K562 (cell line): ENCODE results near the gene PALLD. TPM values are rescaled to one million over a fixed set of nuclear protein-coding genes. Genes with fewer than 3 reads are reported as not detected.

Experiments used
- ARID3B ChIP-seq: fragments of 250-450 bp; sonication (Bioruptor Pico); IDR thresholded peaks from 2 replicates; pipeline ENCODE4 v1.4.0; 2020; ENCODE audit warnings: borderline replicate concordance
- CEBPB ChIP-seq: fragments of 450-650 bp; IDR thresholded peaks from 2 replicates; pipeline ENCODE4 v1.6.1; 2016; ENCODE audit warnings: missing genetic modification characterization, missing compliant biosample characterization
- CLOCK ChIP-seq: fragments of 250-450 bp; sonication (Bioruptor Pico); IDR thresholded peaks from 2 replicates; pipeline ENCODE4 v1.4.0; 2020; ENCODE audit warnings: mild to moderate bottlenecking, moderate library complexity, borderline replicate concordance
- EHMT2 ChIP-seq: fragments of 450-650 bp; IDR thresholded peaks from 2 replicates; pipeline ENCODE4 v1.6.1; 2018; ENCODE audit warnings: antibody characterized with exemption
- HMG20B ChIP-seq: fragments of 250-450 bp; sonication (Bioruptor Pico); IDR thresholded peaks from 2 replicates; pipeline ENCODE4 v1.5.0; 2021; ENCODE audit warnings: mild to moderate bottlenecking
- MED1 ChIP-seq: sonication (generic); formaldehyde crosslinking; IDR thresholded peaks from 2 replicates; pipeline ENCODE4 v1.8.1; 2023; ENCODE audit warnings: missing genetic modification reagents, borderline replicate concordance
- PML ChIP-seq: IDR thresholded peaks from 2 replicates; pipeline ENCODE4 v1.6.1; 2012; ENCODE audit warnings: low read length, inconsistent platforms
- POU5F1 ChIP-seq: fragments of 150-350 bp; IDR thresholded peaks from 2 replicates; pipeline ENCODE4 v1.6.1; 2014; ENCODE audit warnings: borderline replicate concordance, low read length, low read depth, mild to moderate bottlenecking; ENCODE audit not compliant: partially characterized antibody
- PTBP1 ChIP-seq: fragments of 200-400 bp; formaldehyde crosslinking; IDR thresholded peaks from 2 replicates; pipeline ENCODE4 v1.6.1; 2017; ENCODE audit warnings: low read depth, low read length
- REST ChIP-seq, 2 experiments: fragments of 450-650 bp; formaldehyde crosslinking in 1 of 2; IDR thresholded peaks; 2 replicates each; pipeline versions ENCODE4 v1.4.0 to v1.6.1; 2014 to 2020; ENCODE audit warnings: mild to moderate bottlenecking in 2 of 2, borderline replicate concordance in 1 of 2, low read depth in 1 of 2
- TGIF2 ChIP-seq: sonication (generic); formaldehyde crosslinking; IDR thresholded peaks from 2 replicates; pipeline ENCODE4 v1.8.1; 2022; ENCODE audit warnings: mild to moderate bottlenecking, missing genetic modification reagents, moderate library complexity
- ZBTB17 ChIP-seq: fragments of 450-650 bp; formaldehyde crosslinking; IDR thresholded peaks from 2 replicates; pipeline ENCODE4 v1.4.0; 2020; ENCODE audit warnings: mild to moderate bottlenecking
- ZNF175 ChIP-seq: fragments of 200-800 bp; sonication (Bioruptor generic); IDR thresholded peaks from 2 replicates; pipeline ENCODE4 v1.6.1; 2016; ENCODE audit warnings: low read depth, mild to moderate bottlenecking, missing genetic modification characterization, missing compliant biosample characterization
- ZNF197 ChIP-seq: fragments of 200-800 bp; sonication (Bioruptor generic); IDR thresholded peaks from 2 replicates; pipeline ENCODE4 v1.6.1; 2016; ENCODE audit warnings: low read depth, missing genetic modification characterization, missing compliant biosample characterization
- ZSCAN29 ChIP-seq: fragments of 450-650 bp; IDR thresholded peaks from 2 replicates; pipeline ENCODE4 v1.6.1; 2017
- polyA plus RNA-seq, 8 experiments: library from polyadenylated mRNA; depleted of rRNA in 4 of 8; stranded (reverse) in 5 of 8; unstranded in 3 of 8; fragments of >200 nt; fragmentation: Nextera tagmentation in 2 of 8; fragmentation: Illumina TruSeq in 1 of 8; extraction: Ambion mirVana in 2 of 8; extraction: Trizol in 1 of 8; gene quantifications; 2 replicates each; pipeline versions ENCODE4 v1.2.1 to v1.2.3, GENCODE V29; 2011 to 2014; ENCODE audit warnings: inconsistent platforms in 1 of 8, missing spikeins in 1 of 8
- total RNA-seq, 7 experiments: library from RNA; depleted of rRNA in 6 of 7; stranded (reverse); fragments of >200 nt in 6 of 7; fragmentation: Illumina TruSeq in 2 of 7; extraction: Trizol in 2 of 7; gene quantifications; 2 replicates each; pipeline versions ENCODE4 v1.2.1 to v1.2.3, GENCODE V29; 2011 to 2021; ENCODE audit warnings: low replicate concordance in 1 of 7

PALLD gene
- total and polyA plus RNA-seq, 9 of the 15 experiments (the other 6 are each of a cell fraction or from before 2014, with no cell fraction given), result 0.01 to 0.35 (median 0.06) TPM; not detected in 3

GRCh38 chr4:168569066-168569930, 72.4 kb downstream of the PALLD start (continued):
- TF ChIP-seq REST (IDR thresholded peaks at IDR 0.05; ENCODE audit: borderline replicate concordance) (no peak), REST (CRISPR knock-in tag; IDR thresholded peaks at IDR 0.05; ENCODE audit: low read depth) (no peak), TGIF2 (CRISPR knock-in tag) (no peak), POU5F1 (no peak), CEBPB (tag) (no peak), CLOCK (no peak), ZBTB17 (CRISPR knock-in tag) (no peak), PML (peak; percentile 36; the same call in 1 of the 2 replicates), EHMT2 (no peak), ZNF197 (CRISPR knock-in tag) (no peak), HMG20B (no peak), ZSCAN29 (no peak), ARID3B (CRISPR knock-in tag) (no peak), PTBP1 (no peak), MED1 (CRISPR knock-in tag) (no peak), ZNF175 (no peak)
